Lower leg skin (tissue), 3 donors: ENCODE results near the gene CABP2.

Source experiments
- POLR2A ChIP-seq, 2 donors: fragments of 450-650 bp; IDR thresholded peaks; one replicate each; pipeline ENCODE4 v1.6.1; 2016 to 2017; ENCODE audit warnings: antibody characterized with exemption in 2 of 2, mild to moderate bottlenecking in 1 of 2, moderate library complexity in 1 of 2
- TF ChIP-seq, protein P1 (sequence below), 3 donors: fragments of 450-650 bp; IDR thresholded peaks; one replicate each; pipeline ENCODE4 v1.5.1; 2016; ENCODE audit warnings: antibody characterized with exemption in 3 of 3, mild to moderate bottlenecking in 3 of 3, moderate library complexity in 2 of 3

DNA sequence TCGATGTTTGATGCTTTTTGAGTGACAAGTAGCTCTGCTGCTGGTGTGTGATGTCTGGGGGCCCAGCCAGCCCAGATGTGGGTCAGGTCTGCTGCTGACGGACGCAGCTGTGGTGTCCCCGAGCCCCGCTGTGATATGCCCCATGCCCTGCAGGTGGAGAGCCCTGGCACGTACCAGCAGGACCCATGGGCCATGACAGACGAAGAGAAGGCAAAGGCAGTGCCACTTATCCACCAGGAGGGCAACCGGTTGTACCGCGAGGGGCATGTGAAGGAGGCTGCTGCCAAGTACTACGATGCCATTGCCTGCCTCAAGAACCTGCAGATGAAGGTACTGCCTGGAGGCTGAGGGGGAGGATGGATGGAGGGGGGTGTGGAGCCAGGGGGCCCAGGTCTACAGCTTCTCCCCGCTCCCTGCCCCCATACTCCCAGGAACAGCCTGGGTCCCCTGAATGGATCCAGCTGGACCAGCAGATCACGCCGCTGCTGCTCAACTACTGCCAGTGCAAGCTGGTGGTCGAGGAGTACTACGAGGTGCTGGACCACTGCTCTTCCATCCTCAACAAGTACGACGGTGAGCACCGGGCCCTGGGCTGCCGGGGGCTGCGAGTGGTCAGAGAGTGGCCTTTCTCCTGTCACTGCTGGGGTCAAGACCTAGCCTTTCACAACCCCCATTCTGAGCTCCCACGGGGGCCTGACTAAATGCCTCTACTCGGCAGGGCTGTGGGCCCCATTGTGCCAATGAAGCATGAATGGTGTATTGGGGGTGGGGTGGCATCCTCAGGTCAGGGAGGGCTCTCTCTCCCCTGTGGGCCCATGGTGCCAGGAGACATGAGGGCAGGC, 33.1 kb downstream of the CABP2 start:
- TF ChIP-seq, protein P1, sequence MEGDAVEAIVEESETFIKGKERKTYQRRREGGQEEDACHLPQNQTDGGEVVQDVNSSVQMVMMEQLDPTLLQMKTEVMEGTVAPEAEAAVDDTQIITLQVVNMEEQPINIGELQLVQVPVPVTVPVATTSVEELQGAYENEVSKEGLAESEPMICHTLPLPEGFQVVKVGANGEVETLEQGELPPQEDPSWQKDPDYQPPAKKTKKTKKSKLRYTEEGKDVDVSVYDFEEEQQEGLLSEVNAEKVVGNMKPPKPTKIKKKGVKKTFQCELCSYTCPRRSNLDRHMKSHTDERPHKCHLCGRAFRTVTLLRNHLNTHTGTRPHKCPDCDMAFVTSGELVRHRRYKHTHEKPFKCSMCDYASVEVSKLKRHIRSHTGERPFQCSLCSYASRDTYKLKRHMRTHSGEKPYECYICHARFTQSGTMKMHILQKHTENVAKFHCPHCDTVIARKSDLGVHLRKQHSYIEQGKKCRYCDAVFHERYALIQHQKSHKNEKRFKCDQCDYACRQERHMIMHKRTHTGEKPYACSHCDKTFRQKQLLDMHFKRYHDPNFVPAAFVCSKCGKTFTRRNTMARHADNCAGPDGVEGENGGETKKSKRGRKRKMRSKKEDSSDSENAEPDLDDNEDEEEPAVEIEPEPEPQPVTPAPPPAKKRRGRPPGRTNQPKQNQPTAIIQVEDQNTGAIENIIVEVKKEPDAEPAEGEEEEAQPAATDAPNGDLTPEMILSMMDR (IDR thresholded peaks at IDR 0.05), result no peak
- TF ChIP-seq POLR2A (IDR thresholded peaks at IDR 0.05), result no peak
